Coronary artery (tissue), 2 donors: ENCODE data around the gene STAG1.
"Not testable (repeated sequence)": the region's sequence is repeated elsewhere in the genome, so short reads cannot be mapped to it uniquely, and the experiment has no call there.

Experiments used
- DNase-seq: peaks from one replicate; pipeline ENCODE4 v3.0.0-alpha.2; 2017; ENCODE audit warnings: low spot score
- H3K27ac ChIP-seq, 2 donors: fragments of 200-600 bp; sonication (generic); one replicate each; pipeline ENCODE4 v1.5.1; 2016 to 2019
- H3K4me3 ChIP-seq: fragments of 200-600 bp; sonication (generic); 2 replicates; pipeline ENCODE4 v1.5.1; 2016; ENCODE audit warnings: mild to moderate bottlenecking, moderate library complexity
- CTCF ChIP-seq: fragments of 200-600 bp; sonication (generic); IDR thresholded peaks from one replicate; pipeline ENCODE4 v1.5.1; 2019; ENCODE audit warnings: antibody characterized with exemption

The STAG1 gene

GRCh38 chr3:136617198-136617597, 135.0 kb downstream of the STAG1 start:
- H3K27ac ChIP-seq: no peak overlapping the region
- no peak overlapping the region for H3K4me3 ChIP-seq
- DNase-seq: no peak
- no peak for TF ChIP-seq CTCF

GRCh38 chr3:136612512-136612911, 139.7 kb downstream of the STAG1 start:
- TF ChIP-seq CTCF: no peak
- no peak for DNase-seq

GRCh38 chr3:136606990-136607389, 145.2 kb downstream of the STAG1 start:
- TF ChIP-seq CTCF: no peak
- no peak overlapping the region for H3K4me3 ChIP-seq
- H3K27ac ChIP-seq: no peak overlapping the region
- DNase-seq: no peak

More at GRCh38 chr3:136612512-136612911, 139.7 kb downstream of the STAG1 start:
- H3K4me3 ChIP-seq: no peak overlapping the region
- H3K27ac ChIP-seq: no peak overlapping the region

- not testable (repeated sequence) for H3K4me3 ChIP-seq, H3K27ac ChIP-seq, DNase-seq
Measured at GRCh38 chr3:136606216-136606615, 146.0 kb downstream of the STAG1 start.

GRCh38 chr3:136604961-136605360, 147.2 kb downstream of the STAG1 start:
- DNase-seq: no peak
- Histone ChIP-seq H3K27ac (no peak overlapping the region), H3K4me3 (no peak overlapping the region)
- no peak for TF ChIP-seq CTCF

- no peak for TF ChIP-seq CTCF
- Histone ChIP-seq H3K27ac (no peak overlapping the region), H3K4me3 (no peak overlapping the region)
- DNase-seq: no peak
Measured at GRCh38 chr3:136602818-136603217, 149.4 kb downstream of the STAG1 start.

- no peak for TF ChIP-seq CTCF
- Histone ChIP-seq H3K27ac (no peak overlapping the region), H3K4me3 (no peak overlapping the region)
- no peak for DNase-seq
Measured at GRCh38 chr3:136595913-136596697, 156.1 kb downstream of the STAG1 start.
